ENCODE data around the gene TIMP3. TPM values are rescaled to one million over a fixed set of nuclear protein-coding genes. Genes with fewer than 3 reads are reported as not detected.

TIMP3 gene
- total RNA-seq, 1 experiment from 2014 or later, result 3.3 TPM

DNA sequence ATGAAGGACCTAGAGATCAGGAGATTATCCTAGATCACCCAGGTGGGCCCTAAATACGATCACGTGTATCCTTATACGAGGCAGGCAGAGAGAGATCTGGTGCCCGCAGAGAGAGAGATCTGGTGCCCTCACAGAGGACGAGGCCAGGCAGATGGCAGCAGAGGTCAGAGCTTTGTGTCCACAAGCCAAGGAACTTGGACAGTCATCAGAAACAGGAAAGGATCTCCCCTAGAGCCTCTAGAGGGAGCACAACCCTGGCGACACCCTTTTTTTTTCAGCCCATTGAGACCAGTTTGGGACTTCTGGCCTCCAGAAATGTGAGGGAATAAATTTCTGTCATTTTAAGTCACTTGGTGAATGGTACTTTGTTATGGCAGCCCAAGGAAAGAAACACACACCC is 25.5 kb upstream of the TIMP3 start:
- TF ChIP-seq JUN (CRISPR knock-in tag; IDR thresholded peaks at IDR 0.05) (no peak), NR1H2 (CRISPR knock-in tag; IDR thresholded peaks at IDR 0.05) (no peak), ZNF263 (CRISPR knock-in tag; IDR thresholded peaks at IDR 0.05; ENCODE audit: low read depth) (no peak), HMGA2 (CRISPR knock-in tag; IDR thresholded peaks at IDR 0.05) (no peak), FOXJ3 (CRISPR knock-in tag; IDR thresholded peaks at IDR 0.05; ENCODE audit: borderline replicate concordance) (no peak), NR2C2 (CRISPR knock-in tag; IDR thresholded peaks at IDR 0.05) (no peak), ZNF671 (CRISPR knock-in tag; IDR thresholded peaks at IDR 0.05) (no peak), ZNF219 (CRISPR knock-in tag; IDR thresholded peaks at IDR 0.05; ENCODE audit: borderline replicate concordance) (no peak), FOXP1 (CRISPR knock-in tag; IDR thresholded peaks at IDR 0.05; ENCODE audit: borderline replicate concordance) (no peak), ZNF121 (CRISPR knock-in tag; IDR thresholded peaks at IDR 0.05) (no peak), GTF2I (CRISPR knock-in tag; conservative IDR thresholded peaks at IDR 0.05) (no peak), SMAD4 (CRISPR knock-in tag; IDR thresholded peaks at IDR 0.05) (no peak)
- TF ChIP-seq, protein P1, sequence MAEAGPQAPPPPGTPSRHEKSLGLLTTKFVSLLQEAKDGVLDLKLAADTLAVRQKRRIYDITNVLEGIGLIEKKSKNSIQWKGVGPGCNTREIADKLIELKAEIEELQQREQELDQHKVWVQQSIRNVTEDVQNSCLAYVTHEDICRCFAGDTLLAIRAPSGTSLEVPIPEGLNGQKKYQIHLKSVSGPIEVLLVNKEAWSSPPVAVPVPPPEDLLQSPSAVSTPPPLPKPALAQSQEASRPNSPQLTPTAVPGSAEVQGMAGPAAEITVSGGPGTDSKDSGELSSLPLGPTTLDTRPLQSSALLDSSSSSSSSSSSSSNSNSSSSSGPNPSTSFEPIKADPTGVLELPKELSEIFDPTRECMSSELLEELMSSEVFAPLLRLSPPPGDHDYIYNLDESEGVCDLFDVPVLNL (CRISPR knock-in tag; IDR thresholded peaks at IDR 0.05; ENCODE audit: borderline replicate concordance, low read depth), result no peak
- TF ChIP-seq, protein P2, sequence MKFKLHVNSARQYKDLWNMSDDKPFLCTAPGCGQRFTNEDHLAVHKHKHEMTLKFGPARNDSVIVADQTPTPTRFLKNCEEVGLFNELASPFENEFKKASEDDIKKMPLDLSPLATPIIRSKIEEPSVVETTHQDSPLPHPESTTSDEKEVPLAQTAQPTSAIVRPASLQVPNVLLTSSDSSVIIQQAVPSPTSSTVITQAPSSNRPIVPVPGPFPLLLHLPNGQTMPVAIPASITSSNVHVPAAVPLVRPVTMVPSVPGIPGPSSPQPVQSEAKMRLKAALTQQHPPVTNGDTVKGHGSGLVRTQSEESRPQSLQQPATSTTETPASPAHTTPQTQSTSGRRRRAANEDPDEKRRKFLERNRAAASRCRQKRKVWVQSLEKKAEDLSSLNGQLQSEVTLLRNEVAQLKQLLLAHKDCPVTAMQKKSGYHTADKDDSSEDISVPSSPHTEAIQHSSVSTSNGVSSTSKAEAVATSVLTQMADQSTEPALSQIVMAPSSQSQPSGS (CRISPR knock-in tag; IDR thresholded peaks at IDR 0.05; ENCODE audit: borderline replicate concordance, low read depth), result no peak
- TF ChIP-seq, protein P3, sequence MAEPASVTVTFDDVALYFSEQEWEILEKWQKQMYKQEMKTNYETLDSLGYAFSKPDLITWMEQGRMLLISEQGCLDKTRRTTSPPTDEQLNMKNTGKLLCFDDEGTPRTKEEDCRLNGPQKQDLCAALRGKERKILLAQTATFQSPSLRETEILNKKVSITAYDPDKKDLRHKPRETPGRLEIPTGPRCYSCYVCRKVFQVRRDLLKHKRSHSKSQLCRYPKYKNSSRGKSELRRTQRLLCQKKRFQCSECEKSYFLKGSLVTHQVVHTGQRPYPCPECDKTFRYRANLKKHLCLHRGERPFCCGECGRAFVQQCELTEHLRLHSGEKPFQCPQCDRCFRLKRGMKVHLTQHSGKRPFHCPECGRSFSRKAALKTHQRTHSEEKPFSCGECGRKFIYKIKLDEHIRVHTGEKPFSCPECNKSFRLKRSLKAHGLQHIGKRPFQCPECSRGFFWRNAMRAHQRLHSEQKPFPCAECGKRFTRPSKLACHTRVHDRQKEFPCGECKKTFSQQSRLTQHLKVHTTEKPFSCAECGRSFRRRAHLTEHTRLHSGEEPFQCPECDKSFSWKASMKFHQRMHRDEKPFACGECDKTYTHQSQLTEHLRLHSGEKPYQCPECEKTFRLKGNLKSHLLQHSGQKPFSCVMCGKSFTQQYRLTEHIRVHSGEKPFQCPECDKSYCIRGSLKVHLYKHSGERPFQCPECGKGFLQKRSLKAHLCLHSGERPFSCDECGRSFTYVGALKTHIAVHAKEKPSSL (CRISPR knock-in tag; conservative IDR thresholded peaks at IDR 0.05), result no peak
- TF ChIP-seq, protein P4, sequence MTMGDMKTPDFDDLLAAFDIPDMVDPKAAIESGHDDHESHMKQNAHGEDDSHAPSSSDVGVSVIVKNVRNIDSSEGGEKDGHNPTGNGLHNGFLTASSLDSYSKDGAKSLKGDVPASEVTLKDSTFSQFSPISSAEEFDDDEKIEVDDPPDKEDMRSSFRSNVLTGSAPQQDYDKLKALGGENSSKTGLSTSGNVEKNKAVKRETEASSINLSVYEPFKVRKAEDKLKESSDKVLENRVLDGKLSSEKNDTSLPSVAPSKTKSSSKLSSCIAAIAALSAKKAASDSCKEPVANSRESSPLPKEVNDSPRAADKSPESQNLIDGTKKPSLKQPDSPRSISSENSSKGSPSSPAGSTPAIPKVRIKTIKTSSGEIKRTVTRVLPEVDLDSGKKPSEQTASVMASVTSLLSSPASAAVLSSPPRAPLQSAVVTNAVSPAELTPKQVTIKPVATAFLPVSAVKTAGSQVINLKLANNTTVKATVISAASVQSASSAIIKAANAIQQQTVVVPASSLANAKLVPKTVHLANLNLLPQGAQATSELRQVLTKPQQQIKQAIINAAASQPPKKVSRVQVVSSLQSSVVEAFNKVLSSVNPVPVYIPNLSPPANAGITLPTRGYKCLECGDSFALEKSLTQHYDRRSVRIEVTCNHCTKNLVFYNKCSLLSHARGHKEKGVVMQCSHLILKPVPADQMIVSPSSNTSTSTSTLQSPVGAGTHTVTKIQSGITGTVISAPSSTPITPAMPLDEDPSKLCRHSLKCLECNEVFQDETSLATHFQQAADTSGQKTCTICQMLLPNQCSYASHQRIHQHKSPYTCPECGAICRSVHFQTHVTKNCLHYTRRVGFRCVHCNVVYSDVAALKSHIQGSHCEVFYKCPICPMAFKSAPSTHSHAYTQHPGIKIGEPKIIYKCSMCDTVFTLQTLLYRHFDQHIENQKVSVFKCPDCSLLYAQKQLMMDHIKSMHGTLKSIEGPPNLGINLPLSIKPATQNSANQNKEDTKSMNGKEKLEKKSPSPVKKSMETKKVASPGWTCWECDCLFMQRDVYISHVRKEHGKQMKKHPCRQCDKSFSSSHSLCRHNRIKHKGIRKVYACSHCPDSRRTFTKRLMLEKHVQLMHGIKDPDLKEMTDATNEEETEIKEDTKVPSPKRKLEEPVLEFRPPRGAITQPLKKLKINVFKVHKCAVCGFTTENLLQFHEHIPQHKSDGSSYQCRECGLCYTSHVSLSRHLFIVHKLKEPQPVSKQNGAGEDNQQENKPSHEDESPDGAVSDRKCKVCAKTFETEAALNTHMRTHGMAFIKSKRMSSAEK (CRISPR knock-in tag; IDR thresholded peaks at IDR 0.05; ENCODE audit: borderline replicate concordance), result no peak
- TF ChIP-seq, protein P5, sequence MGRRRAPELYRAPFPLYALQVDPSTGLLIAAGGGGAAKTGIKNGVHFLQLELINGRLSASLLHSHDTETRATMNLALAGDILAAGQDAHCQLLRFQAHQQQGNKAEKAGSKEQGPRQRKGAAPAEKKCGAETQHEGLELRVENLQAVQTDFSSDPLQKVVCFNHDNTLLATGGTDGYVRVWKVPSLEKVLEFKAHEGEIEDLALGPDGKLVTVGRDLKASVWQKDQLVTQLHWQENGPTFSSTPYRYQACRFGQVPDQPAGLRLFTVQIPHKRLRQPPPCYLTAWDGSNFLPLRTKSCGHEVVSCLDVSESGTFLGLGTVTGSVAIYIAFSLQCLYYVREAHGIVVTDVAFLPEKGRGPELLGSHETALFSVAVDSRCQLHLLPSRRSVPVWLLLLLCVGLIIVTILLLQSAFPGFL (CRISPR knock-in tag; IDR thresholded peaks at IDR 0.05; ENCODE audit: borderline replicate concordance), result no peak
- TF ChIP-seq, protein P6, sequence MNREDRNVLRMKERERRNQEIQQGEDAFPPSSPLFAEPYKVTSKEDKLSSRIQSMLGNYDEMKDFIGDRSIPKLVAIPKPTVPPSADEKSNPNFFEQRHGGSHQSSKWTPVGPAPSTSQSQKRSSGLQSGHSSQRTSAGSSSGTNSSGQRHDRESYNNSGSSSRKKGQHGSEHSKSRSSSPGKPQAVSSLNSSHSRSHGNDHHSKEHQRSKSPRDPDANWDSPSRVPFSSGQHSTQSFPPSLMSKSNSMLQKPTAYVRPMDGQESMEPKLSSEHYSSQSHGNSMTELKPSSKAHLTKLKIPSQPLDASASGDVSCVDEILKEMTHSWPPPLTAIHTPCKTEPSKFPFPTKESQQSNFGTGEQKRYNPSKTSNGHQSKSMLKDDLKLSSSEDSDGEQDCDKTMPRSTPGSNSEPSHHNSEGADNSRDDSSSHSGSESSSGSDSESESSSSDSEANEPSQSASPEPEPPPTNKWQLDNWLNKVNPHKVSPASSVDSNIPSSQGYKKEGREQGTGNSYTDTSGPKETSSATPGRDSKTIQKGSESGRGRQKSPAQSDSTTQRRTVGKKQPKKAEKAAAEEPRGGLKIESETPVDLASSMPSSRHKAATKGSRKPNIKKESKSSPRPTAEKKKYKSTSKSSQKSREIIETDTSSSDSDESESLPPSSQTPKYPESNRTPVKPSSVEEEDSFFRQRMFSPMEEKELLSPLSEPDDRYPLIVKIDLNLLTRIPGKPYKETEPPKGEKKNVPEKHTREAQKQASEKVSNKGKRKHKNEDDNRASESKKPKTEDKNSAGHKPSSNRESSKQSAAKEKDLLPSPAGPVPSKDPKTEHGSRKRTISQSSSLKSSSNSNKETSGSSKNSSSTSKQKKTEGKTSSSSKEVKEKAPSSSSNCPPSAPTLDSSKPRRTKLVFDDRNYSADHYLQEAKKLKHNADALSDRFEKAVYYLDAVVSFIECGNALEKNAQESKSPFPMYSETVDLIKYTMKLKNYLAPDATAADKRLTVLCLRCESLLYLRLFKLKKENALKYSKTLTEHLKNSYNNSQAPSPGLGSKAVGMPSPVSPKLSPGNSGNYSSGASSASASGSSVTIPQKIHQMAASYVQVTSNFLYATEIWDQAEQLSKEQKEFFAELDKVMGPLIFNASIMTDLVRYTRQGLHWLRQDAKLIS (CRISPR knock-in tag; IDR thresholded peaks at IDR 0.05; ENCODE audit: borderline replicate concordance), result no peak
- H3K4me3 Mint-ChIP-seq, result no peak overlapping the region
- peaks cover 13% of the 10 kb centered on the region for H3K4me1 Mint-ChIP-seq
- peaks cover 5% of the 10 kb centered on the region; the same call in 1 of the 2 replicates for H3K27me3 Mint-ChIP-seq (ENCODE audit: low read depth)
- ChIA-PET POLR2A (no interaction called here), CTCF (interaction anchor here (0.6 to 2.5 kb wide), 29 partner anchors 8 to 1029 kb away, joined by 3 to 32 read pairs (median 4); no protein-coding TSS in a partner anchor)
- DNase-seq (ENCODE audit: low spot score), result no peak
- ATAC-seq, result peak; percentile 77
- H3K36me3 Mint-ChIP-seq, result no peaks in the 10 kb centered on the region
- no peaks in the 10 kb centered on the region for H3K9me3 Mint-ChIP-seq
- H3K27ac Mint-ChIP-seq, result no peak overlapping the region
